K562 (cell line): ENCODE results near the gene CNIH1. TPM values are rescaled to one million over a fixed set of nuclear protein-coding genes. Genes with fewer than 3 reads are reported as not detected.

Experiments used
- ATAC-seq: fragments of 200-7000 bp; cut with Tn5 transposase; 3 replicates; pipeline ENCODE4 v1.9.1; 2020; ENCODE audit warnings: moderate library complexity
- BruUV-seq: library from RNA; stranded (reverse); fragments of 400-500 nt; replicated peaks from 2 replicates; lab custom pipeline; 2021; lab: Mats Ljungman, UMichigan
- CTCF ChIA-PET: fragments of 300-600 bp; formaldehyde crosslinking; extraction: SDS; loops from one replicate; lab custom pipeline; 2021; ENCODE audit warnings: low intra/inter-chr PET ratio; lab: Yijun Ruan, JAX
- POLR2A ChIA-PET: fragments of 300-600, 350-650 bp; sonication (Branson Sonifier 250); formaldehyde crosslinking; extraction: SDS; loops from one replicate; lab custom pipeline; 2021; ENCODE audit warnings: antibody characterized with exemption, inconsistent platforms; lab: Yijun Ruan, JAX
- DNase-seq, 4 experiments: peaks; one replicate each; pipeline versions ENCODE4 v3.0.0 to v3.0.0-alpha.2; 2011 to 2018; ENCODE audit warnings: low spot score in 3 of 4, mixed read lengths in 3 of 4; ENCODE audit errors: extremely low read depth in 1 of 4
- FAIRE-seq: peaks from 2 replicates; lab custom pipeline; 2011; peaks lifted over from hg19 to GRCh38; lab: Jason Lieb, UNC
- H2AFZ ChIP-seq: 2 replicates; pipeline ENCODE4 v1.6.0; 2011; ENCODE audit warnings: low read depth, low read length, control low read depth, inconsistent platforms
- H3K27ac ChIP-seq: fragments of 200-600 bp; 3 replicates; pipeline ENCODE4 v1.8.0; 2011; ENCODE audit warnings: low read depth, mild to moderate bottlenecking, control low read depth, inconsistent platforms, low read length, moderate library complexity, mixed read lengths; ENCODE audit errors: extremely low read depth
- H3K27me3 ChIP-seq, 2 experiments: fragments of 300-600 bp in 1 of 2; 2 replicates in 1 of 2; 3 replicates in 1 of 2; pipeline versions ENCODE4 v1.6.0 to v1.8.0; 2011; ENCODE audit warnings: inconsistent platforms in 2 of 2, low read length in 2 of 2, mild to moderate bottlenecking in 1 of 2, mixed read lengths in 1 of 2, moderate library complexity in 1 of 2; ENCODE audit not compliant: control insufficient read depth in 2 of 2, insufficient read depth in 2 of 2
- H3K36me3 ChIP-seq: fragments of 300-600 bp; 3 replicates; pipeline ENCODE4 v1.8.0; 2011; ENCODE audit warnings: mild to moderate bottlenecking, low read length, inconsistent platforms; ENCODE audit not compliant: control insufficient read depth, insufficient read depth
- H3K4me1 ChIP-seq, 2 experiments: fragments of 200-600 bp in 1 of 2; replicated peaks in 1 of 2; 2 replicates in 1 of 2; 3 replicates in 1 of 2; pipeline versions ENCODE4 v1.5.1 to v1.8.0; 2011; ENCODE audit warnings: inconsistent platforms in 2 of 2, low read length in 2 of 2, mild to moderate bottlenecking in 1 of 2, mixed read lengths in 1 of 2, moderate library complexity in 1 of 2; ENCODE audit not compliant: control insufficient read depth in 2 of 2, insufficient read depth in 2 of 2
- H3K4me2 ChIP-seq: 2 replicates; pipeline ENCODE4 v1.6.1; 2011; ENCODE audit warnings: low read length, control low read depth, inconsistent platforms, mixed read lengths; ENCODE audit not compliant: insufficient read depth
- H3K4me3 ChIP-seq: fragments of 200-600 bp; sonication (generic), shearing (Covaris generic); 2 replicates; pipeline ENCODE4 v1.5.1; 2016; ENCODE audit warnings: control low read depth, inconsistent platforms
- H3K79me2 ChIP-seq: fragments of 200-600 bp; 3 replicates; pipeline ENCODE4 v1.8.0; 2011; ENCODE audit warnings: low read length, inconsistent platforms; ENCODE audit not compliant: control insufficient read depth, insufficient read depth
- H3K9ac ChIP-seq, 2 experiments: 2 replicates each; pipeline versions ENCODE4 v1.6.0 to v1.6.1; 2011; ENCODE audit warnings: low read depth in 2 of 2, low read length in 2 of 2, control low read depth in 1 of 2, inconsistent platforms in 1 of 2, mild to moderate bottlenecking in 1 of 2, mixed read lengths in 1 of 2; ENCODE audit not compliant: insufficient read depth in 1 of 2
- H3K9me1 ChIP-seq: one replicate; pipeline ENCODE4 v1.6.0; 2011; ENCODE audit warnings: inconsistent platforms, mild to moderate bottlenecking, low read length, moderate library complexity; ENCODE audit not compliant: control insufficient read depth, insufficient read depth
- H3K9me3 ChIP-seq: replicated peaks from 2 replicates; pipeline ENCODE4 v1.5.1; 2011; ENCODE audit warnings: low read depth, low read length, inconsistent platforms; ENCODE audit not compliant: control insufficient read depth, insufficient read depth
- H4K20me1 ChIP-seq: replicated peaks from 2 replicates; pipeline ENCODE4 v1.6.1; 2011; ENCODE audit warnings: low read length, inconsistent platforms, mixed read lengths; ENCODE audit not compliant: control insufficient read depth, insufficient read depth
- ARID2 ChIP-seq: fragments of 450-650 bp; IDR thresholded peaks from 2 replicates; pipeline ENCODE4 v1.6.1; 2017; ENCODE audit warnings: antibody characterized with exemption, mild to moderate bottlenecking
- CTBP1 ChIP-seq: fragments of 450-650 bp; IDR thresholded peaks from 2 replicates; pipeline ENCODE4 v1.6.1; 2016; ENCODE audit warnings: borderline replicate concordance
- CUX1 ChIP-seq: fragments of 200-800 bp; sonication (Bioruptor generic); IDR thresholded peaks from 2 replicates; pipeline ENCODE4 v1.6.1; 2016; ENCODE audit warnings: missing genetic modification characterization, missing compliant biosample characterization
- NEUROD1 ChIP-seq: fragments of 150-350 bp; IDR thresholded peaks from 2 replicates; pipeline ENCODE4 v1.6.1; 2014; ENCODE audit warnings: borderline replicate concordance, low read length, low read depth; ENCODE audit not compliant: partially characterized antibody
- STAT6 ChIP-seq: sonication (generic); formaldehyde crosslinking; IDR thresholded peaks from 2 replicates; pipeline ENCODE4 v1.8.1; 2023; ENCODE audit warnings: mild to moderate bottlenecking, missing genetic modification reagents
- TCF3 ChIP-seq: sonication (generic); formaldehyde crosslinking; IDR thresholded peaks from 2 replicates; pipeline ENCODE4 v1.4.0; 2020; ENCODE audit warnings: mild to moderate bottlenecking, missing genetic modification reagents
- ZNF124 ChIP-seq: sonication (generic); formaldehyde crosslinking; IDR thresholded peaks from 2 replicates; pipeline ENCODE4 v1.8.1; 2022; ENCODE audit warnings: missing genetic modification reagents
- ZNF592 ChIP-seq: fragments of 450-650 bp; IDR thresholded peaks from 2 replicates; pipeline ENCODE4 v1.6.1; 2017; ENCODE audit warnings: antibody characterized with exemption, mild to moderate bottlenecking
- WGBS: fragments of 100-300 bp; shearing (Covaris generic); methylation state at CpG from one replicate; pipeline ENCODE4 v1.1.6; 2016; ENCODE audit warnings: low coverage, mixed read lengths; ENCODE audit not compliant: insufficient coverage; ENCODE audit errors: missing lambda C conversion rate; 5-methylcytosine and 5-hydroxymethylcytosine counted together
- in situ Hi-C: fragments of 300-500 bp; cut with MboI; formaldehyde crosslinking; loops from 4 replicates; pipeline ENCODE4 v1.15.0; 2018; ENCODE audit warnings: inconsistent platforms, mixed read lengths
- intact Hi-C: fragments of 100-400 bp; cut with micrococcal nuclease; formaldehyde crosslinking; loops from 2 replicates; pipeline ENCODE4 v1.14.2; 2022
- polyA plus RNA-seq, 8 experiments: library from polyadenylated mRNA; depleted of rRNA in 4 of 8; stranded (reverse) in 5 of 8; unstranded in 3 of 8; fragments of >200 nt; fragmentation: Nextera tagmentation in 2 of 8; fragmentation: Illumina TruSeq in 1 of 8; extraction: Ambion mirVana in 2 of 8; extraction: Trizol in 1 of 8; gene quantifications; 2 replicates each; pipeline versions ENCODE4 v1.2.1 to v1.2.3, GENCODE V29; 2011 to 2014; ENCODE audit warnings: inconsistent platforms in 1 of 8, missing spikeins in 1 of 8
- total RNA-seq, 7 experiments: library from RNA; depleted of rRNA in 6 of 7; stranded (reverse); fragments of >200 nt in 6 of 7; fragmentation: Illumina TruSeq in 2 of 7; extraction: Trizol in 2 of 7; gene quantifications; 2 replicates each; pipeline versions ENCODE4 v1.2.1 to v1.2.3, GENCODE V29; 2011 to 2021; ENCODE audit warnings: low replicate concordance in 1 of 7

The CNIH1 gene
- total and polyA plus RNA-seq, 9 of the 15 experiments (the other 6 are each of a cell fraction or from before 2014, with no cell fraction given), result 13.9 to 283 (median 77.3) TPM

GRCh38 chr14:54457609-54457996 lies 16.4 kb upstream of the CNIH1 start:
- CTCF ChIA-PET, result no interaction called here
- H2AFZ ChIP-seq, result no peak overlapping the region
- intact Hi-C loops, result no loop called here
- WGBS, result 2% methylated on average over 3 of the region's 3 CpGs
- H3K27me3 ChIP-seq, result no peaks in the 10 kb centered on the region
- no peak for TF ChIP-seq STAT6
- TF ChIP-seq ZNF124 (CRISPR knock-in tag), result no peak
- TF ChIP-seq ARID2, result no peak
- TF ChIP-seq ZNF592, result no peak
- no peak for TF ChIP-seq CUX1 (CRISPR knock-in tag)
- no peak for TF ChIP-seq TCF3 (CRISPR knock-in tag)
- TF ChIP-seq CTBP1, result no peak
- TF ChIP-seq NEUROD1, result no peak
- TF ChIP-seq, all 486 proteins: peak for 0
- Histone ChIP-seq H3K36me3 (no peaks in the 10 kb centered on the region), H3K9ac (no peak overlapping the region), H3K4me2 (no peak overlapping the region), H3K4me3 (no peak overlapping the region), H3K9me3 (peaks cover 1% of the 10 kb centered on the region; the same call in 1 of the 2 replicates), H3K9me1 (no peaks in the 10 kb centered on the region), H3K4me1 (no peaks in the 10 kb centered on the region), H3K27ac (no peak overlapping the region), H4K20me1 (no peaks in the 10 kb centered on the region), H3K79me2 (no peaks in the 10 kb centered on the region)
- DNase-seq (no peak), ATAC-seq (no peak), FAIRE-seq (no peak)
- in situ Hi-C loops, result no loop called here
- no TSS peak for BruUV-seq
- POLR2A ChIA-PET, result no interaction called here
